Liver (tissue), 9 donors: ENCODE measurements around the gene TAL1. TPM values are rescaled to one million over a fixed set of nuclear protein-coding genes. Genes with fewer than 3 reads are reported as not detected.

Experiments used
- DNase-seq: peaks from one replicate; pipeline ENCODE4 v3.0.0-alpha.2; 2017; ENCODE audit warnings: low spot score
- H3K27ac ChIP-seq, 2 donors: one replicate each; pipeline ENCODE4 v1.7.0; 2013; ENCODE audit warnings: inconsistent platforms in 2 of 2, low read length in 2 of 2, control low read depth in 1 of 2, low read depth in 1 of 2, mild to moderate bottlenecking in 1 of 2
- H3K27me3 ChIP-seq, 4 donors: one replicate each; pipeline versions ENCODE4 v1.6.1 to v1.7.0; 2013; ENCODE audit warnings: low read length in 3 of 4, inconsistent platforms in 1 of 4, mild to moderate bottlenecking in 1 of 4, moderate library complexity in 1 of 4; ENCODE audit not compliant: control insufficient read depth in 4 of 4, insufficient read depth in 4 of 4
- H3K36me3 ChIP-seq, 4 donors: one replicate each; pipeline versions ENCODE4 v1.6.1 to v1.7.0; 2013; ENCODE audit warnings: low read length in 3 of 4, mild to moderate bottlenecking in 3 of 4, low read depth in 1 of 4, moderate library complexity in 1 of 4; ENCODE audit not compliant: control insufficient read depth in 4 of 4, insufficient read depth in 3 of 4
- H3K4me1 ChIP-seq, 4 donors: one replicate each; pipeline versions ENCODE4 v1.6.1 to v1.7.0; 2013; ENCODE audit warnings: low read length in 3 of 4, mild to moderate bottlenecking in 3 of 4, moderate library complexity in 1 of 4; ENCODE audit not compliant: control insufficient read depth in 4 of 4, insufficient read depth in 4 of 4
- H3K4me3 ChIP-seq, 3 donors: one replicate each; pipeline versions ENCODE4 v1.6.1 to v1.7.0; 2013; ENCODE audit warnings: low read length in 3 of 3, control low read depth in 1 of 3, low read depth in 1 of 3, mild to moderate bottlenecking in 1 of 3
- H3K9ac ChIP-seq, 2 donors: one replicate each; pipeline ENCODE4 v1.7.0; 2013; ENCODE audit warnings: low read length in 2 of 2, mild to moderate bottlenecking in 2 of 2, moderate library complexity in 2 of 2, control low read depth in 1 of 2, low read depth in 1 of 2
- H3K9me3 ChIP-seq, 4 donors: one replicate each; pipeline versions ENCODE4 v1.6.1 to v1.7.0; 2013; ENCODE audit warnings: low read length in 3 of 4; ENCODE audit not compliant: control insufficient read depth in 4 of 4
- EGR1 ChIP-seq, 2 donors: IDR thresholded peaks; 2 replicates each; pipeline ENCODE4 v1.6.1; 2016 to 2018; ENCODE audit warnings: antibody characterized with exemption in 2 of 2, low read depth in 2 of 2
- FOXA1 ChIP-seq: IDR thresholded peaks from 2 replicates; pipeline ENCODE4 v1.6.1; 2016; ENCODE audit warnings: antibody characterized with exemption
- FOXA2 ChIP-seq: IDR thresholded peaks from 2 replicates; pipeline ENCODE4 v1.6.1; 2016; ENCODE audit warnings: antibody characterized with exemption
- GABPA ChIP-seq, 2 donors: IDR thresholded peaks in 1 of 2; conservative IDR thresholded peaks in 1 of 2; 2 replicates each; pipeline ENCODE4 v1.6.1; 2016; ENCODE audit warnings: antibody characterized with exemption in 2 of 2, mild to moderate bottlenecking in 1 of 2, moderate library complexity in 1 of 2
- HNF4A ChIP-seq, 2 donors: conservative IDR thresholded peaks; 2 replicates each; pipeline ENCODE4 v1.6.1; 2016; ENCODE audit warnings: antibody characterized with exemption in 2 of 2, mild to moderate bottlenecking in 2 of 2
- HNF4G ChIP-seq: IDR thresholded peaks from 2 replicates; pipeline ENCODE4 v1.6.1; 2016; ENCODE audit warnings: antibody characterized with exemption
- JUND ChIP-seq, 2 donors: IDR thresholded peaks; 2 replicates each; pipeline ENCODE4 v1.6.1; 2016; ENCODE audit warnings: antibody characterized with exemption in 2 of 2
- NR2F2 ChIP-seq: IDR thresholded peaks from 2 replicates; pipeline ENCODE4 v1.6.1; 2016; ENCODE audit warnings: antibody characterized with exemption
- RAD21 ChIP-seq, 2 donors: IDR thresholded peaks; 2 replicates each; pipeline ENCODE4 v1.6.1; 2016; ENCODE audit warnings: antibody characterized with exemption in 2 of 2, mild to moderate bottlenecking in 2 of 2
- REST ChIP-seq: IDR thresholded peaks from 2 replicates; pipeline ENCODE4 v1.6.1; 2016; ENCODE audit warnings: antibody characterized with exemption, mild to moderate bottlenecking
- RXRA ChIP-seq, 2 donors: IDR thresholded peaks; 2 replicates each; pipeline ENCODE4 v1.6.1; 2017 to 2018; ENCODE audit warnings: antibody characterized with exemption in 2 of 2, mild to moderate bottlenecking in 1 of 2
- SP1 ChIP-seq: IDR thresholded peaks from 2 replicates; pipeline ENCODE4 v1.6.1; 2018; ENCODE audit warnings: antibody characterized with exemption, mild to moderate bottlenecking
- TAF1 ChIP-seq: conservative IDR thresholded peaks from 2 replicates; pipeline ENCODE4 v1.6.1; 2016; ENCODE audit warnings: antibody characterized with exemption, mild to moderate bottlenecking
- YY1 ChIP-seq: IDR thresholded peaks from 2 replicates; pipeline ENCODE4 v1.6.1; 2016; ENCODE audit warnings: antibody characterized with exemption, mild to moderate bottlenecking
- ZBTB33 ChIP-seq: IDR thresholded peaks from 2 replicates; pipeline ENCODE4 v1.6.1; 2016; ENCODE audit warnings: antibody characterized with exemption
- WGBS: extraction: QIAGEN DNeasy Blood & Tissue Kit; methylation state at CpG from one replicate; pipeline ENCODE4 v1.1.7; 2013; 5-methylcytosine and 5-hydroxymethylcytosine counted together
- polyA plus RNA-seq, 2 donors: library from polyadenylated mRNA; stranded (reverse) in 1 of 2; unstranded in 1 of 2; fragments of 200-250 nt in 1 of 2; fragments of >200 nt in 1 of 2; fragmentation: Nextera tagmentation in 1 of 2; extraction: Ambion mirVana in 1 of 2; gene quantifications; one replicate each; pipeline versions ENCODE4 v1.2.1 to v1.2.3, GENCODE V29; 2013 to 2015
- total RNA-seq, 2 donors: library from RNA; depleted of rRNA; stranded (reverse); fragments of >200 nt; gene quantifications; one replicate each; pipeline ENCODE4 v1.2.3, GENCODE V29; 2014
- TF ChIP-seq, protein P1 (sequence below): IDR thresholded peaks from 2 replicates; pipeline ENCODE4 v1.6.1; 2016; ENCODE audit warnings: antibody characterized with exemption
- TF ChIP-seq, protein P2 (sequence below): fragments of 150-350 bp; IDR thresholded peaks from 2 replicates; pipeline ENCODE4 v1.5.1; 2017; ENCODE audit warnings: improper control_type of control experiment, low read depth, low read length; ENCODE audit not compliant: missing input control
- TF ChIP-seq, protein P3 (sequence below): IDR thresholded peaks from 2 replicates; pipeline ENCODE4 v1.6.1; 2016; ENCODE audit warnings: antibody characterized with exemption
- donor health status: healthy.
- donor health status: healthy.
- donor health status: healthy.
- donor health status: healthy.
- donor health status: healthy.

The TAL1 gene
- total and polyA plus RNA-seq, 4 donors = 0.79 to 184 (median 2.3) TPM

GRCh38 chr1:47182676-47183235 is 49.3 kb downstream of the TAL1 start:
- H3K4me1 ChIP-seq = peaks cover 0 to 14% (median 7%) of the 10 kb centered on the region in 4 donors
- no peak overlapping the region for H3K27ac ChIP-seq
- 61% methylated on average over 7 of the region's 7 CpGs for WGBS
- H3K27me3 ChIP-seq = peaks cover 0 to 3% (median 0%) of the 10 kb centered on the region in 4 donors
- peak; percentile 56 for DNase-seq
- H3K36me3 ChIP-seq = no peaks in the 10 kb centered on the region
- TF ChIP-seq EGR1 (IDR thresholded peaks at IDR 0.05; ENCODE audit: low read depth in 2 of 2) = no peak
- TF ChIP-seq HNF4A (conservative IDR thresholded peaks at IDR 0.05) = no peak
- no peak for TF ChIP-seq YY1
- no peak for TF ChIP-seq FOXA2
- H3K9me3 ChIP-seq = no peaks in the 10 kb centered on the region
- no peak overlapping the region for H3K9ac ChIP-seq
- no peak overlapping the region for H3K4me3 ChIP-seq

DNA sequence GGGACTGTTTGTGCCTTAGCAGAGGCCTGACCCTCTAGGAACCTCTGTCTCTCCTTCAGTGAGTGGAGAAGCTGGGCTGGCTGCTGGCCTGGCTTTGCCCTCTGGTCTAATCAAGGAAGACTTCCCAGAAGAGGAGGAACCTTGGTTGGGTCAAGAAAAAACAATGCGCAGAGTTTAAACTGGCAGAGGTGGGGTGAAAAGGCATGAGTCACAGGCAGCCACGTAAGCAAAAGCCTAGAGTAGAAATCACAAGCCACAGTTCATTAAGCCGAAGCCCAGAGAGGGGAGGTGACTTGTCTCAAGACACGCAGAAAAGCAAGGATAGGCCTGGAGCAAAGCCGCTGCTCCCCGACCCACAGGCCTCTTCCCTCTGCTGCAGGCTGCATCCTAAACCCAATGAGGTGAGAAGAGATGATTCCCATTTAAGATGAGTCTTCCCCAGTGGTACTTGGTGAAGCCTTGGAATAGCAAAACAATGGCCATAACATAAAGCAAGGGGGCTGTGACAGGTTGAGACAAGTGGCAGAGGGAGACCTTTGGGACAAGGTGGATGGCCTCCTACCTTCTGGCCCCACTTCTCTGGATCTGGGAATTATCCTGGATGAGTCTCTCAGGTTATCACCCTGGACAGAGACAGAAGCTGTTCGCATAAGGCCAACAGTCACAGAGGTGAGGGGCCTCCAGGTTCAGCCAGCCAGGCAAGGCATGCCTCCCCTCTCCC is 49.9 kb downstream of the TAL1 start:
- no peak overlapping the region for H3K27ac ChIP-seq

DNA sequence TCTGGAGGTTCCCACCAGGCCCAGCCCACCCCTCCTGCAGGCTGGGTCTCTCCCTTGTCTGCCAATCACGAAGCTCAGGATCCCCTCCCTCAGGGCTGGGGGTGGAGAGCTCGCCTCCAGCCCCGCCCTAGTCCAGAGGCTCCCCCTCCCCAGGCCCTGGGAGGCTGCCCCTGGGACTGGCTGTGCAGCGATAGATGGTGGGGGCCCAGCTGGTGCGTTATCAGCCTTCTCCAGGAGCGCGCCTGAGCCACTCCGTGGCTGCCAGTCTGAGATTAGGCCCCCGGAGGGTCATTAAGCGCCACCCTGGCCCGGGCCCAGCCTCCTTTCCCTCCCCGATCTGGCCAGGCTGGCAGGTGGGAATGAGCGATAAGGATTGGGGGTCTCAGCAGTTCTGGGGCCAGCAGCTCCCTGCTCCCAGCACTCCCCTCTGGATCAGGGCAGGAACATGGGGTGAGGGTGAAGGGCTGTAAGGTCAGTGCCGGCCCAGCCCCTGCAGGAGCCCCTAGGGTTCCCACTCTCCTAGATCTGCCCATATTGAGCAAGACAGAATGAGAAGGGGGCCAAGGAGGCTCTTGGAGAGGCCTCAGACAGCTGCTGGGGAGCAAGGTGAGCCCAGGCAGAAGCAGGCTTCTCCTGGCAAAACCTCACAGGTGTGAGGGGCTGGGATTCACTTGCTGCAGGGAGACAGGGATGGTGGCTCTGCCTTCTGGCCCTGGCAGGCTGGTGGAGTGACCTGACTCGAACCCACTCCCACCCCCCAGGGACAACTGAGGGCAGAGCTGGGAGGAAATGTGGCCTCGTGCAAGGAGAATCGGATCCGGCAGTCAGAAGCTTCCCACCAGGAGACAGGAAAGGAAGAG is 50.7 kb downstream of the TAL1 start:
- Histone ChIP-seq H3K27me3 (peaks cover 0 to 3% (median 0%) of the 10 kb centered on the region in 4 donors), H3K4me3 (no peak overlapping the region), H3K4me1 (peaks cover 0 to 14% (median 7%) of the 10 kb centered on the region in 4 donors), H3K9ac (no peak overlapping the region), H3K9me3 (no peaks in the 10 kb centered on the region), H3K36me3 (no peaks in the 10 kb centered on the region), H3K27ac (no peak overlapping the region)
- WGBS = 70% methylated on average over 18 of the region's 18 CpGs
- DNase-seq = peak; percentile 90
- TF ChIP-seq YY1 (no peak), REST (no peak), SP1 (no peak), ZBTB33 (no peak), FOXA2 (no peak), RAD21 (IDR thresholded peaks at IDR 0.05) (no peak), TAF1 (no peak), NR2F2 (no peak), EGR1 (IDR thresholded peaks at IDR 0.05; ENCODE audit: low read depth in 2 of 2) (no peak), FOXA1 (no peak), RXRA (IDR thresholded peaks at IDR 0.05) (no peak), GABPA (IDR thresholded peaks at IDR 0.05 in 1 of 2, conservative IDR thresholded peaks at IDR 0.05 in 1 of 2) (no peak), JUND (IDR thresholded peaks at IDR 0.05) (no peak), HNF4G (no peak)
- TF ChIP-seq, protein P1, sequence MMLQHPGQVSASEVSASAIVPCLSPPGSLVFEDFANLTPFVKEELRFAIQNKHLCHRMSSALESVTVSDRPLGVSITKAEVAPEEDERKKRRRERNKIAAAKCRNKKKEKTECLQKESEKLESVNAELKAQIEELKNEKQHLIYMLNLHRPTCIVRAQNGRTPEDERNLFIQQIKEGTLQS = no peak
- TF ChIP-seq, protein P2, sequence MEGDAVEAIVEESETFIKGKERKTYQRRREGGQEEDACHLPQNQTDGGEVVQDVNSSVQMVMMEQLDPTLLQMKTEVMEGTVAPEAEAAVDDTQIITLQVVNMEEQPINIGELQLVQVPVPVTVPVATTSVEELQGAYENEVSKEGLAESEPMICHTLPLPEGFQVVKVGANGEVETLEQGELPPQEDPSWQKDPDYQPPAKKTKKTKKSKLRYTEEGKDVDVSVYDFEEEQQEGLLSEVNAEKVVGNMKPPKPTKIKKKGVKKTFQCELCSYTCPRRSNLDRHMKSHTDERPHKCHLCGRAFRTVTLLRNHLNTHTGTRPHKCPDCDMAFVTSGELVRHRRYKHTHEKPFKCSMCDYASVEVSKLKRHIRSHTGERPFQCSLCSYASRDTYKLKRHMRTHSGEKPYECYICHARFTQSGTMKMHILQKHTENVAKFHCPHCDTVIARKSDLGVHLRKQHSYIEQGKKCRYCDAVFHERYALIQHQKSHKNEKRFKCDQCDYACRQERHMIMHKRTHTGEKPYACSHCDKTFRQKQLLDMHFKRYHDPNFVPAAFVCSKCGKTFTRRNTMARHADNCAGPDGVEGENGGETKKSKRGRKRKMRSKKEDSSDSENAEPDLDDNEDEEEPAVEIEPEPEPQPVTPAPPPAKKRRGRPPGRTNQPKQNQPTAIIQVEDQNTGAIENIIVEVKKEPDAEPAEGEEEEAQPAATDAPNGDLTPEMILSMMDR = no peak
- TF ChIP-seq, protein P3, sequence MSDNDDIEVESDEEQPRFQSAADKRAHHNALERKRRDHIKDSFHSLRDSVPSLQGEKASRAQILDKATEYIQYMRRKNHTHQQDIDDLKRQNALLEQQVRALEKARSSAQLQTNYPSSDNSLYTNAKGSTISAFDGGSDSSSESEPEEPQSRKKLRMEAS = no peak

More for the DNA sequence above, 49.9 kb downstream of the TAL1 start:
- DNase-seq = peak; percentile 59
- Histone ChIP-seq H3K4me3 (no peak overlapping the region), H3K9me3 (no peaks in the 10 kb centered on the region), H3K9ac (no peak overlapping the region), H3K27me3 (peaks cover 0 to 3% (median 0%) of the 10 kb centered on the region in 4 donors), H3K36me3 (no peaks in the 10 kb centered on the region), H3K4me1 (peaks cover 0 to 14% (median 7%) of the 10 kb centered on the region in 4 donors)
- WGBS = 78% methylated on average over 7 of the region's 7 CpGs
- TF ChIP-seq NR2F2 (no peak), RXRA (IDR thresholded peaks at IDR 0.05) (peak in 1 of 2 donors; percentile 22)
